GM23338 (cell line): ENCODE data around the gene SUSD1.

Experiments used
- EZH2 ChIP-seq: fragments of 200-600 bp; sonication (generic); IDR thresholded peaks from one replicate; pipeline ENCODE4 v1.8.0; 2017; ENCODE audit warnings: antibody characterized with exemption, mild to moderate bottlenecking, low read depth; ENCODE audit not compliant: unreplicated experiment
- EZH2phosphoT487 ChIP-seq: fragments of 200-600 bp; sonication (generic); IDR thresholded peaks from one replicate; pipeline ENCODE4 v1.8.1; 2018; ENCODE audit warnings: antibody characterized with exemption; ENCODE audit not compliant: unreplicated experiment
- JUNB ChIP-seq: IDR thresholded peaks from one replicate; pipeline ENCODE4 v1.6.1; 2016; ENCODE audit warnings: antibody characterized with exemption; ENCODE audit not compliant: unreplicated experiment
- TF ChIP-seq, protein P1 (sequence below), 2 experiments: fragments of 200-600 bp in 1 of 2; sonication (generic) in 1 of 2; conservative IDR thresholded peaks; 2 replicates each; pipeline versions ENCODE4 v1.5.1 to v1.6.1; 2016 to 2017; ENCODE audit warnings: antibody characterized with exemption in 2 of 2, low read depth in 2 of 2, mild to moderate bottlenecking in 2 of 2, moderate library complexity in 1 of 2
- TF ChIP-seq, protein P2 (sequence below): IDR thresholded peaks from one replicate; pipeline ENCODE4 v1.6.1; 2018; ENCODE audit warnings: antibody characterized with exemption; ENCODE audit not compliant: unreplicated experiment

DNA sequence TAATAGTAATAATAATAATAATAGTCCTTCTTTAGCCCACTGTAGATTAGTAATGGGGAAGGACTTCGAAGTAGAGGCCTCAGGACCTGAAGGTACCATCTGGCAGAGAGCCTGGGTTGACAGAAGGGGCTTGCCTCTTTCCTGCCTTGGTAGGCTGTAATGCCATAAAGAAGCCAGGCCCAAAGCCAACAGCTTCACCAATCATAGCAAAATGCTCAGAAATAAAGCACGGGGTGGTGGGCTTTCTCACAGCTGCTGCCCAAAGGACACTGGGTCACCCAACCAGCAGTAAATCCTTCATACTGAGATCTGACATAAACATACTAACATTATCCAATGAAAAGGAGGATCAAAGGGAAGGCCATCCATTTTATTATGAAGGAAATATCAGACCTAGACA is 70.7 kb downstream of the SUSD1 start:
- TF ChIP-seq, protein P1, sequence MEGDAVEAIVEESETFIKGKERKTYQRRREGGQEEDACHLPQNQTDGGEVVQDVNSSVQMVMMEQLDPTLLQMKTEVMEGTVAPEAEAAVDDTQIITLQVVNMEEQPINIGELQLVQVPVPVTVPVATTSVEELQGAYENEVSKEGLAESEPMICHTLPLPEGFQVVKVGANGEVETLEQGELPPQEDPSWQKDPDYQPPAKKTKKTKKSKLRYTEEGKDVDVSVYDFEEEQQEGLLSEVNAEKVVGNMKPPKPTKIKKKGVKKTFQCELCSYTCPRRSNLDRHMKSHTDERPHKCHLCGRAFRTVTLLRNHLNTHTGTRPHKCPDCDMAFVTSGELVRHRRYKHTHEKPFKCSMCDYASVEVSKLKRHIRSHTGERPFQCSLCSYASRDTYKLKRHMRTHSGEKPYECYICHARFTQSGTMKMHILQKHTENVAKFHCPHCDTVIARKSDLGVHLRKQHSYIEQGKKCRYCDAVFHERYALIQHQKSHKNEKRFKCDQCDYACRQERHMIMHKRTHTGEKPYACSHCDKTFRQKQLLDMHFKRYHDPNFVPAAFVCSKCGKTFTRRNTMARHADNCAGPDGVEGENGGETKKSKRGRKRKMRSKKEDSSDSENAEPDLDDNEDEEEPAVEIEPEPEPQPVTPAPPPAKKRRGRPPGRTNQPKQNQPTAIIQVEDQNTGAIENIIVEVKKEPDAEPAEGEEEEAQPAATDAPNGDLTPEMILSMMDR (conservative IDR thresholded peaks at IDR 0.05; ENCODE audit: low read depth in 2 of 2) = no peak
- TF ChIP-seq, protein P2, sequence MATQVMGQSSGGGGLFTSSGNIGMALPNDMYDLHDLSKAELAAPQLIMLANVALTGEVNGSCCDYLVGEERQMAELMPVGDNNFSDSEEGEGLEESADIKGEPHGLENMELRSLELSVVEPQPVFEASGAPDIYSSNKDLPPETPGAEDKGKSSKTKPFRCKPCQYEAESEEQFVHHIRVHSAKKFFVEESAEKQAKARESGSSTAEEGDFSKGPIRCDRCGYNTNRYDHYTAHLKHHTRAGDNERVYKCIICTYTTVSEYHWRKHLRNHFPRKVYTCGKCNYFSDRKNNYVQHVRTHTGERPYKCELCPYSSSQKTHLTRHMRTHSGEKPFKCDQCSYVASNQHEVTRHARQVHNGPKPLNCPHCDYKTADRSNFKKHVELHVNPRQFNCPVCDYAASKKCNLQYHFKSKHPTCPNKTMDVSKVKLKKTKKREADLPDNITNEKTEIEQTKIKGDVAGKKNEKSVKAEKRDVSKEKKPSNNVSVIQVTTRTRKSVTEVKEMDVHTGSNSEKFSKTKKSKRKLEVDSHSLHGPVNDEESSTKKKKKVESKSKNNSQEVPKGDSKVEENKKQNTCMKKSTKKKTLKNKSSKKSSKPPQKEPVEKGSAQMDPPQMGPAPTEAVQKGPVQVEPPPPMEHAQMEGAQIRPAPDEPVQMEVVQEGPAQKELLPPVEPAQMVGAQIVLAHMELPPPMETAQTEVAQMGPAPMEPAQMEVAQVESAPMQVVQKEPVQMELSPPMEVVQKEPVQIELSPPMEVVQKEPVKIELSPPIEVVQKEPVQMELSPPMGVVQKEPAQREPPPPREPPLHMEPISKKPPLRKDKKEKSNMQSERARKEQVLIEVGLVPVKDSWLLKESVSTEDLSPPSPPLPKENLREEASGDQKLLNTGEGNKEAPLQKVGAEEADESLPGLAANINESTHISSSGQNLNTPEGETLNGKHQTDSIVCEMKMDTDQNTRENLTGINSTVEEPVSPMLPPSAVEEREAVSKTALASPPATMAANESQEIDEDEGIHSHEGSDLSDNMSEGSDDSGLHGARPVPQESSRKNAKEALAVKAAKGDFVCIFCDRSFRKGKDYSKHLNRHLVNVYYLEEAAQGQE = no peak
- no peak for TF ChIP-seq JUNB
- TF ChIP-seq EZH2 = no peak
- no peak for TF ChIP-seq EZH2phosphoT487
